HepG2 (cell line): ENCODE results near the gene CLCN2. TPM values are rescaled to one million over a fixed set of nuclear protein-coding genes. Genes with fewer than 3 reads are reported as not detected.

ENCODE experiments used
- ATF7 ChIP-seq, 2 experiments: fragments of 450-650 bp in 1 of 2; sonication (generic) in 1 of 2; formaldehyde crosslinking in 1 of 2; IDR thresholded peaks; 2 replicates each; pipeline versions ENCODE4 v1.4.0 to v1.6.1; 2016 to 2020; ENCODE audit warnings: antibody characterized with exemption in 1 of 2, mild to moderate bottlenecking in 1 of 2, missing genetic modification reagents in 1 of 2
- DMAP1 ChIP-seq: IDR thresholded peaks from 2 replicates; pipeline ENCODE4 v1.6.1; 2016
- DRAP1 ChIP-seq: IDR thresholded peaks from 2 replicates; pipeline ENCODE4 v1.6.1; 2016; ENCODE audit warnings: missing genetic modification reagents, missing compliant biosample characterization
- DZIP1 ChIP-seq: sonication (generic); formaldehyde crosslinking; IDR thresholded peaks from 2 replicates; pipeline ENCODE4 v1.5.0; 2020; ENCODE audit warnings: mild to moderate bottlenecking, missing genetic modification reagents
- GATA4 ChIP-seq: sonication (generic); IDR thresholded peaks from 2 replicates; pipeline ENCODE4 v1.6.1; 2016; ENCODE audit warnings: antibody characterized with exemption, low read depth, borderline replicate concordance
- GTF2F1 ChIP-seq: fragments of 150-350 bp; IDR thresholded peaks from 2 replicates; pipeline ENCODE4 v1.6.1; 2014; ENCODE audit warnings: low read length
- HIVEP1 ChIP-seq: sonication (generic); formaldehyde crosslinking; IDR thresholded peaks from 2 replicates; pipeline ENCODE4 v1.4.0; 2020; ENCODE audit warnings: mild to moderate bottlenecking, missing genetic modification reagents
- IKZF4 ChIP-seq: sonication (generic); formaldehyde crosslinking; IDR thresholded peaks from 2 replicates; pipeline ENCODE4 v1.5.1; 2020; ENCODE audit warnings: borderline replicate concordance, mild to moderate bottlenecking, low read depth, missing genetic modification reagents; ENCODE audit errors: not compliant biosample characterization
- MIER2 ChIP-seq: IDR thresholded peaks from 2 replicates; pipeline ENCODE4 v1.6.1; 2016; ENCODE audit warnings: missing biosample characterization, missing genetic modification reagents
- MTF1 ChIP-seq: sonication (generic); formaldehyde crosslinking; IDR thresholded peaks from 2 replicates; pipeline ENCODE4 v1.5.0; 2020; ENCODE audit warnings: missing genetic modification reagents
- MZF1 ChIP-seq: sonication (generic); formaldehyde crosslinking; IDR thresholded peaks from 2 replicates; pipeline ENCODE4 v1.8.1; 2023; ENCODE audit warnings: mild to moderate bottlenecking, missing genetic modification reagents, borderline replicate concordance
- NR2F2 ChIP-seq: IDR thresholded peaks from 2 replicates; pipeline ENCODE4 v1.6.1; 2012; ENCODE audit warnings: low read depth, inconsistent platforms, borderline replicate concordance
- POLR2AphosphoS5 ChIP-seq: IDR thresholded peaks from 2 replicates; pipeline ENCODE4 v1.6.1; 2012; ENCODE audit warnings: low read depth, low read length
- PRDM4 ChIP-seq: sonication (generic); formaldehyde crosslinking; IDR thresholded peaks from 2 replicates; pipeline ENCODE4 v1.9.0; 2021; ENCODE audit warnings: missing genetic modification reagents, borderline replicate concordance
- SAP130 ChIP-seq: IDR thresholded peaks from 2 replicates; pipeline ENCODE4 v1.6.1; 2016; ENCODE audit warnings: low read depth
- SIN3A ChIP-seq: IDR thresholded peaks from 2 replicates; pipeline ENCODE4 v1.6.1; 2011; ENCODE audit warnings: low read depth, mild to moderate bottlenecking, control low read depth, low read length, borderline replicate concordance
- ZNF18 ChIP-seq: sonication (generic); formaldehyde crosslinking; IDR thresholded peaks from 2 replicates; pipeline ENCODE4 v1.8.0; 2022; ENCODE audit warnings: mild to moderate bottlenecking, missing genetic modification reagents; ENCODE audit not compliant: insufficient replicate concordance
- ZNF431 ChIP-seq: sonication (generic); formaldehyde crosslinking; IDR thresholded peaks from 2 replicates; pipeline ENCODE4 v1.9.0; 2022; ENCODE audit warnings: missing genetic modification reagents, low read depth, mild to moderate bottlenecking, borderline replicate concordance
- ZNF776 ChIP-seq: sonication (generic); formaldehyde crosslinking; IDR thresholded peaks from 2 replicates; pipeline ENCODE4 v1.4.0; 2020; ENCODE audit warnings: mild to moderate bottlenecking, missing genetic modification reagents
- ZNF816 ChIP-seq: sonication (generic); formaldehyde crosslinking; IDR thresholded peaks from 2 replicates; pipeline ENCODE4 v1.8.0; 2022; ENCODE audit warnings: missing genetic modification reagents, mild to moderate bottlenecking, borderline replicate concordance
- polyA plus RNA-seq, 8 experiments: library from polyadenylated mRNA; depleted of rRNA in 3 of 8; stranded (reverse) in 7 of 8; unstranded in 1 of 8; fragments of >200 nt; fragmentation: Illumina TruSeq in 4 of 8; extraction: Trizol in 4 of 8; gene quantifications; 2 replicates each; pipeline versions ENCODE4 v1.2.1 to v1.2.3, GENCODE V29; 2011 to 2016; ENCODE audit warnings: low read depth in 4 of 8, missing spikeins in 1 of 8, mixed read lengths in 1 of 8; ENCODE audit not compliant: insufficient read depth in 1 of 8
- total RNA-seq, 5 experiments: library from RNA; depleted of rRNA; stranded (reverse); fragments of >200 nt; fragmentation: Illumina TruSeq; extraction: Trizol; gene quantifications; 2 replicates each; pipeline ENCODE4 v1.2.3, GENCODE V29; 2016; ENCODE audit warnings: low read depth in 1 of 5
- TF ChIP-seq, protein P1 (sequence below): sonication (generic); formaldehyde crosslinking; IDR thresholded peaks from 2 replicates; pipeline ENCODE4 v1.5.1; 2020; ENCODE audit warnings: mild to moderate bottlenecking, moderate library complexity, missing genetic modification reagents

CLCN2 gene
- total and polyA plus RNA-seq, 2 of the 13 experiments (the other 11 are each of a cell fraction or from before 2014, with no cell fraction given) = 11.4 to 13.5 TPM

- TF ChIP-seq DZIP1 (CRISPR knock-in tag) = no peak
- no peak for TF ChIP-seq SIN3A
- TF ChIP-seq IKZF4 (CRISPR knock-in tag) = no peak
- TF ChIP-seq MTF1 (CRISPR knock-in tag) = no peak
- TF ChIP-seq PRDM4 (CRISPR knock-in tag) = no peak
- TF ChIP-seq MZF1 (CRISPR knock-in tag) = no peak
- no peak for TF ChIP-seq HIVEP1 (CRISPR knock-in tag)
- no peak for TF ChIP-seq DRAP1
- no peak for TF ChIP-seq ZNF776 (CRISPR knock-in tag)
- TF ChIP-seq ATF7 (IDR thresholded peaks at IDR 0.05) = no peak
- no peak for TF ChIP-seq ATF7 (CRISPR knock-in tag; IDR thresholded peaks at IDR 0.05)
- no peak for TF ChIP-seq ZNF816 (CRISPR knock-in tag)
- TF ChIP-seq, protein P1, sequence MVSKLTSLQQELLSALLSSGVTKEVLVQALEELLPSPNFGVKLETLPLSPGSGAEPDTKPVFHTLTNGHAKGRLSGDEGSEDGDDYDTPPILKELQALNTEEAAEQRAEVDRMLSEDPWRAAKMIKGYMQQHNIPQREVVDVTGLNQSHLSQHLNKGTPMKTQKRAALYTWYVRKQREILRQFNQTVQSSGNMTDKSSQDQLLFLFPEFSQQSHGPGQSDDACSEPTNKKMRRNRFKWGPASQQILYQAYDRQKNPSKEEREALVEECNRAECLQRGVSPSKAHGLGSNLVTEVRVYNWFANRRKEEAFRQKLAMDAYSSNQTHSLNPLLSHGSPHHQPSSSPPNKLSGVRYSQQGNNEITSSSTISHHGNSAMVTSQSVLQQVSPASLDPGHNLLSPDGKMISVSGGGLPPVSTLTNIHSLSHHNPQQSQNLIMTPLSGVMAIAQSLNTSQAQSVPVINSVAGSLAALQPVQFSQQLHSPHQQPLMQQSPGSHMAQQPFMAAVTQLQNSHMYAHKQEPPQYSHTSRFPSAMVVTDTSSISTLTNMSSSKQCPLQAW (CRISPR knock-in tag) = 0 out of 2 replicates have a peak, but pooled peaks have one; percentile 24
- TF ChIP-seq ZNF431 (CRISPR knock-in tag) = no peak
- peak; percentile 76 for TF ChIP-seq SAP130 (CRISPR knock-in tag)
- TF ChIP-seq NR2F2 = no peak
- TF ChIP-seq DMAP1 (CRISPR knock-in tag) = no peak
- TF ChIP-seq MIER2 = no peak
- TF ChIP-seq GATA4 = no peak
- TF ChIP-seq GTF2F1 = no peak
- no peak; the same call in 1 of the 2 replicates for TF ChIP-seq POLR2AphosphoS5
- no peak for TF ChIP-seq ZNF18 (CRISPR knock-in tag)
These were observed 15.9 kb downstream of the CLCN2 start (continued) for GRCh38 chr3:184345317-184346144.
